GM21423 (cell line): ENCODE results near the gene EWSR1.
"Not testable (repeated sequence)": the region's sequence is repeated elsewhere in the genome, so short reads cannot be mapped to it uniquely, and the experiment has no call there.

Experiments used
- ATAC-seq: cut with Tn5 transposase; IDR thresholded peaks from one replicate; pipeline ENCODE4 v1.9.1; 2021; ENCODE audit warnings: mild to moderate bottlenecking, moderate library complexity; ENCODE audit not compliant: unreplicated experiment

EWSR1 gene, protein sequence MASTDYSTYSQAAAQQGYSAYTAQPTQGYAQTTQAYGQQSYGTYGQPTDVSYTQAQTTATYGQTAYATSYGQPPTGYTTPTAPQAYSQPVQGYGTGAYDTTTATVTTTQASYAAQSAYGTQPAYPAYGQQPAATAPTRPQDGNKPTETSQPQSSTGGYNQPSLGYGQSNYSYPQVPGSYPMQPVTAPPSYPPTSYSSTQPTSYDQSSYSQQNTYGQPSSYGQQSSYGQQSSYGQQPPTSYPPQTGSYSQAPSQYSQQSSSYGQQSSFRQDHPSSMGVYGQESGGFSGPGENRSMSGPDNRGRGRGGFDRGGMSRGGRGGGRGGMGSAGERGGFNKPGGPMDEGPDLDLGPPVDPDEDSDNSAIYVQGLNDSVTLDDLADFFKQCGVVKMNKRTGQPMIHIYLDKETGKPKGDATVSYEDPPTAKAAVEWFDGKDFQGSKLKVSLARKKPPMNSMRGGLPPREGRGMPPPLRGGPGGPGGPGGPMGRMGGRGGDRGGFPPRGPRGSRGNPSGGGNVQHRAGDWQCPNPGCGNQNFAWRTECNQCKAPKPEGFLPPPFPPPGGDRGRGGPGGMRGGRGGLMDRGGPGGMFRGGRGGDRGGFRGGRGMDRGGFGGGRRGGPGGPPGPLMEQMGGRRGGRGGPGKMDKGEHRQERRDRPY

DNA sequence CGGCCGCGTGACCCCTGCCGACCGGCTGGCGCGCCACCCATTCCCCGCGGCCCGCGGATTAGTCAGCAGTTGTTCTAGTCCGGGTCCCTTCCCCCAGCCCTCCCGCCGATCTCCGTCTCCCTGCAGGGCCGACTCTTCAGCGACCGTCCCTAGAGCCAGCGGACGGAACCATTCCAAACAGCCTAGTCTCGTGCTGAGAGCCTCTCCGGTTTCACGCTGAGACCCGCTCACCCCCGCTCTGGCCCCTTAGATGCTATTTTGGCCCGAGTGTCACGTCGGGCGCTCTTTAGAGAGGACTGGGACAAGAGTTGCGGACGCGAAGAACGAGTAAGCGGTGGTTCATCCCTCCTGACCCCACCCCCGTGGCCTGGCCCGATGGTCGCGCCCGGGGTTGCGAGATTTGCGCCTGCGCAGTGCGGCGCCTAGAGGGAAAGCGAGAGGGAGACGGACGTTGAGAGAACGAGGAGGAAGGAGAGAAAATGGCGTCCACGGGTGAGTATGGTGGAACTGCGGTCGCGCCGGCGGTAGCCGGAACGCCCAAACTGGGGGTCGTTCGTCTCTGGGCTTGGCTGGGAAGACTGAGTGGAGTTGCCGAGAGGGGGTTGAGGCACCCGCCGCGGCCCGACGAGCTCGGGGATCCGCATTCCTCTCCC, at the start of gene EWSR1, which contains the start of gene RHBDD3:
Gene EWSR1 (plus strand): TSS at position 411 of the 653 bp plus-strand sequence. CDS start 69 bp downstream, at position 480.
Gene RHBDD3 (minus strand): TSS at position 124 of the 653 bp plus-strand sequence. CDS start 2,355 bp downstream, outside the sequence.
- peak; percentile 81 for ATAC-seq

GRCh38 chr22:29218758-29219408, 49.2 kb upstream of the EWSR1 start:
- ATAC-seq, result no peak

DNA sequence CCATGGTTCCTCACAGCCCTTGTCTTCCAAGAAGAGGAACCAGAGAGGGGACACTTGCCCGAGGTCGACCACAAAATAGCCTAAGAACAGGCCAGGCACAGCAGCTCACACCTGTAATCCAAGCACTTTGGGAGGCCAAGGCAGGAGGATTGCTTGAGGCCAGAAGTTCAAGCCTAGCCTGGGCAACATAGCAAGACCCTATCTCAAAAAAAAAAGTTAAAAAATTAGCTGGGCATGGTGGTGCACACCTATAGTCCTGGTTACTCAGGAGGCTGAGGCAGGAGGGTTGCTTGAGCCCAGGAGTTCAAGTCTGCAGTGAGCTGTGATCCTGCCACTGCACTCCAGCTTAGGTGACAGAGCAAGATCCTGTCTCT, 48.7 kb upstream of the EWSR1 start:
- ATAC-seq, result not testable (repeated sequence)

- ATAC-seq, result no peak
These were observed 48.0 kb upstream of the EWSR1 start for GRCh38 chr22:29219881-29220670.

GRCh38 chr22:29224121-29224858, 43.8 kb upstream of the EWSR1 start:
- ATAC-seq, result no peak

GRCh38 chr22:29224859-29225410, 43.1 kb upstream of the EWSR1 start:
- no peak for ATAC-seq

DNA sequence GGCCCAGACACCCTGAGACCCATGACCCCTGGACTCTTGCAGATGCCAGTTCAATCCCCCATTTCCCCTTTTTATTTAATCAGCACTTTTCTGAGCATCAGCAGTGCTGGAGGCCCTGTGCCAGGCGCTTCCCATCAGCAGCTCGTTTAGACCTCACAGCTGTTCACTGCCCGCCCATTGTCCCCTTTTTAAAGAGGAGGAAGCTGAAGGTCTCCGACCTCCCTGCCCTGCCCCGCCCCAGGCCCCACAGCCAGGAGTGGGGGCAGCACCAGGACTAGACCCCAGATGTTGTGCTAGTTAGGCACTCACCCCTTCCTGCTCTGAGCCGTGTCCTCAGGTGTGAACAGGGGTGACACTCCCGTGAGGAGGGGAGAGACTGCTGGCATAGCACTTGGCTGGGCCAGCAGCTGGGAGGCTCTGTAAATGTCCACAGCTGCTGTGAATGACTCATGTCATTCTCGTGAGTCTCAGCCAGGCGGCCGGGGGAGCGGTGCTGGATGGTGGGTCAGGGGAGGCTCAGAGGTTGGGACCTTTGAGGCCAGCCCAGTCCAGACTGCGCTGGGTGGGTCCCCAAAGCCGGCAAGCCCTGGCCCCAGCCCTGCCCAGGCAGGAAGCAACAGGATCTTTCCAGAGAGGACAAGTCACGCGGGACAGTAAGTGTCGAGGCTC, 42.5 kb upstream of the EWSR1 start:
- no peak for ATAC-seq

DNA sequence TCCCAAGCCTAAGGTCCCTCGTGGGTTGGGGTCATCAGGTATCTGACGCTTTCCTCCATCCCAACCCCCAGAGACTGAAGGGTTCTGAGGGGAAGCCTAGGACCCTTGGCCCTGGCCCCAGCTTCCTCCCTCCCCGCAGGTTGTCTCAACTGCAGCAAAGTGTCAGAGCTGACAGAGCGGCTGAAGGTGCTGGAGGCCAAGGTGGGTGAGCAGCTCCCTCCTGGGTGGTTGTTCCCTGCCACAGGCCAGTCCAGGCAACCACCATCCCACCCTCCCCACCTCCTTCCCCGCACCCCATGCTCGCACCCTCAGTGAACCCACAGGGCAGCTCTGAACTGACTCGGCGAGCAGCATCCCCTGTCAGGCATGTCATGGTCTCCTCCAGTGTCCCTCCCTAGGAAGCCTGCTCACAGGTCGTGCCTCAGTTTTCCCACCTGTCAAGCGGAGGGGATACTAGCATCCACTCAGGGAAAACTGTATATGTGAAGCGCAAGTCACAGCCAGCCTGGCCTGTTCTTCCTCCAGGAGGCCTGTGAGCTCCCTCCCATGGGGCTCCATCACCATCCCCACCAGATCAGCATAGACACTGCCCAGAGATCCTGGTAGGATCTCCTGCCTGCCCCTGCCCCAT, 41.6 kb upstream of the EWSR1 start:
- no peak for ATAC-seq

GRCh38 chr22:29230972-29231875, 36.8 kb upstream of the EWSR1 start:
- ATAC-seq, result no peak

- no peak for ATAC-seq
These were observed 35.8 kb upstream of the EWSR1 start for GRCh38 chr22:29231971-29232959.

DNA sequence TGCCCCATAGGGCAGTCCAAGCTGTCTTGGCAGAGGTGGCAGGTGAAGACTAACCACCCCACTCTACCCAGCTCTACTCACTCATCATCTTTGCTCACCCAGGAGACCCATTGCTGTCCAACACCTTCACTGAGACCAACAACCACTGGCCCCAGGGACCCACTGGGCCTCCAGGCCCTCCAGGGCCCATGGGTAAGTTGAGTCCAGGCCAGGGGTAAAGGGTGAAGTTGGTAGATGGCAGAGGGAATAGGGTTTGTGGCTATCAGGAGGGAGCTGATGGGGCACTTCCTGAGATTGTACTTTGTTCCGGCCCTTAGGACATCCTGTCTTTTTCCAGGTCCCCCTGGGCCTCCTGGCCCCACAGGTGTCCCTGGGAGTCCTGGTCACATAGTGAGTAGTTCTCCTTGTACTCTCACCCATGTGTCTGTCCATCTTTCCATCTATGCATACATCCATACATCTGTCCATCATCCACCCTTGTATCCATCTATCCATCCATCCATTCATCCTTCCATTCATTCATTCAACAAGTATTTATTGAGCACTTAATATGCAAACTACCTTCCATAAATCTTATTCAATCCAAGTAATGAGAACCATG, 34.7 kb upstream of the EWSR1 start:
- ATAC-seq, result no peak

DNA sequence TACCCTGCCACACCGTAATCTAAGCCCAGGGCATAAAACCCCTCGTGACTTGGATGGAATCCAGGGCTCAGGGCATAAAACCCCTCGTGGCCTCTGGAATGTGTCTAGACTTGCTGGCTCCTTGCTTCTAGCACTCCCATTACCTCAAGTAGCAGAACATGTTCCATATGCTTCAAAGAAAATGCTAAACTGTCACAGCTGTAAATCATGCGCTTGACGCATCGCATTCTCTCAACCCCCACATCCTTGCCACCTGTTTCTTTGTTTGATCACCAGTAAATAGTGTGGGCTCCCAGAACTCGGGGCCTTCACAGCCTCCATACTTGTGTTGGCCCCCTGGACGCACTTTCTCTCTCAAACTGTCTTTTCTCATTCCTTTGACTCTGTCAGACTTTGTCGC, 27.6 kb upstream of the EWSR1 start:
- not testable (repeated sequence) for ATAC-seq

- no peak for ATAC-seq
These were observed 24.1 kb upstream of the EWSR1 start for GRCh38 chr22:29243874-29244446.

DNA sequence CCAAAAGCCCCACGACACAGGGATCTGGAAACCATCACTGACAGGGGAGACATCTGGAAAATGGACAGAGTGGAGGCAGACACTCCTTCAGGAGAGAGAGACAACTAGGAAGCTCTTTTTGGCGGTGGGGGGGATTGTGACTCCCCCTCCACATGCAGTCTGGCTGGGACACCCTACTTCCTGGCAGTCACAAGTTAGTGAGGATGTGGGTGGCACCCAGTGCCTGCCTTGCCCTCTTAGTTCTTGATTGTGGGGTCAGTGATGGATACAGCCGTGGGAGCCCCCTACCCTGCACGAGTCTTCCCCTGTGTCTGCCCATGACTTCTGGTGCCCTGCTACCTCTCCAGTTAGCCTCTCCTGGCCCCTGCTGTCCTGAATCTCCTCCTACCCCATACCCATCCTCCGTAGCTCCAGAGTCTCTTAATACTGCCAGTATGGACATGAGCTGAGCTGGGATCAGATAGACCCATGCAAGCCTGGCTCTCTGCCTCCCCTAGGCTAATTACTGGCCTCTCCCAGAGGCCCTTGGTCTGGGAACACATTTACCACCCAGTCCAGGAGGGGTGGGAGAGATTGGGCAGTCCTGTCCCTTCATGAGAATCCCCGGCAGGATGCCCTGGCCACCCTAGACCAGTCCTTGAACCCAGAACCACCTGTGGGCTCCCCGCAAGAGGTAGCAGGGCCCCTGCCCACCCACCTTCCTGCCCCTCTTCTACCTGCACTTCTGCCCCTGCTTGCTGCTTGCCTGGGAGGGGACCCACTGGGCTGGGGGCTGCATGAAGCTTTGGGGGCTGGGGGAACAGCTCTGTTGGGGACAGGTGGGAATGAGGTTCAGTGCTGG, 23.1 kb upstream of the EWSR1 start:
- no peak for ATAC-seq
